Gastrocnemius medialis (tissue), 4 donors: ENCODE measurements around the gene MACROD2.

Source experiments
- POLR2A ChIP-seq, 2 donors: fragments of 450-650 bp; IDR thresholded peaks; one replicate each; pipeline ENCODE4 v1.6.1; 2017; ENCODE audit warnings: antibody characterized with exemption in 2 of 2, mild to moderate bottlenecking in 2 of 2, moderate library complexity in 2 of 2
- TF ChIP-seq, protein P1 (sequence below), 5 experiments: fragments of 450-650 bp in 3 of 5; fragments of 200-600 bp in 2 of 5; sonication (generic) in 2 of 5; IDR thresholded peaks in 4 of 5; conservative IDR thresholded peaks in 1 of 5; 1 replicate in 4 of 5; 2 replicates in 1 of 5; pipeline ENCODE4 v1.5.1; 2016 to 2019; ENCODE audit warnings: antibody characterized with exemption in 5 of 5, mild to moderate bottlenecking in 3 of 5, moderate library complexity in 3 of 5

GRCh38 chr20:14033310-14033709 is 38.0 kb downstream of the MACROD2 start:
- TF ChIP-seq, protein P1, sequence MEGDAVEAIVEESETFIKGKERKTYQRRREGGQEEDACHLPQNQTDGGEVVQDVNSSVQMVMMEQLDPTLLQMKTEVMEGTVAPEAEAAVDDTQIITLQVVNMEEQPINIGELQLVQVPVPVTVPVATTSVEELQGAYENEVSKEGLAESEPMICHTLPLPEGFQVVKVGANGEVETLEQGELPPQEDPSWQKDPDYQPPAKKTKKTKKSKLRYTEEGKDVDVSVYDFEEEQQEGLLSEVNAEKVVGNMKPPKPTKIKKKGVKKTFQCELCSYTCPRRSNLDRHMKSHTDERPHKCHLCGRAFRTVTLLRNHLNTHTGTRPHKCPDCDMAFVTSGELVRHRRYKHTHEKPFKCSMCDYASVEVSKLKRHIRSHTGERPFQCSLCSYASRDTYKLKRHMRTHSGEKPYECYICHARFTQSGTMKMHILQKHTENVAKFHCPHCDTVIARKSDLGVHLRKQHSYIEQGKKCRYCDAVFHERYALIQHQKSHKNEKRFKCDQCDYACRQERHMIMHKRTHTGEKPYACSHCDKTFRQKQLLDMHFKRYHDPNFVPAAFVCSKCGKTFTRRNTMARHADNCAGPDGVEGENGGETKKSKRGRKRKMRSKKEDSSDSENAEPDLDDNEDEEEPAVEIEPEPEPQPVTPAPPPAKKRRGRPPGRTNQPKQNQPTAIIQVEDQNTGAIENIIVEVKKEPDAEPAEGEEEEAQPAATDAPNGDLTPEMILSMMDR (IDR thresholded peaks at IDR 0.05 in 4 of 5, conservative IDR thresholded peaks at IDR 0.05 in 1 of 5), result no peak
- TF ChIP-seq POLR2A (IDR thresholded peaks at IDR 0.05), result no peak
